22Rv1 (cell line): ENCODE results near the gene SAE1.

Source experiments
- H3K27ac ChIP-seq: fragments of 450-650 bp; 2 replicates; pipeline ENCODE4 v1.5.1; 2017
- CTCF ChIP-seq: fragments of 450-650 bp; IDR thresholded peaks from 2 replicates; pipeline ENCODE4 v1.5.1; 2017; ENCODE audit warnings: mild to moderate bottlenecking
- ZFX ChIP-seq: fragments of 450-650 bp; IDR thresholded peaks from 2 replicates; pipeline ENCODE4 v1.6.1; 2017; ENCODE audit warnings: antibody characterized with exemption, borderline replicate concordance

SAE1 gene

GRCh38 chr19:47107202-47107952 is 23.3 kb upstream of the SAE1 start:
- peak overlapping the region; percentile 100 for H3K27ac ChIP-seq
- TF ChIP-seq ZFX (no peak), CTCF (no peak)

- no peak for TF ChIP-seq ZFX
- TF ChIP-seq CTCF = no peak
- H3K27ac ChIP-seq = peak overlapping the region; percentile 100
Observed at GRCh38 chr19:47107953-47108746, 22.5 kb upstream of the SAE1 start.

GRCh38 chr19:47109177-47109540 is 21.5 kb upstream of the SAE1 start:
- TF ChIP-seq CTCF (no peak), ZFX (no peak)
- H3K27ac ChIP-seq = peak overlapping the region; percentile 100

- TF ChIP-seq ZFX (no peak), CTCF (no peak)
- peak overlapping the region; percentile 100 for H3K27ac ChIP-seq
Observed at GRCh38 chr19:47109541-47110375, 20.9 kb upstream of the SAE1 start.

- H3K27ac ChIP-seq = peak overlapping the region; percentile 100
- no peak for TF ChIP-seq ZFX
- TF ChIP-seq CTCF = no peak
Observed at GRCh38 chr19:47110521-47111005, 20.1 kb upstream of the SAE1 start.

- H3K27ac ChIP-seq = peak overlapping the region; percentile 100
- TF ChIP-seq ZFX (no peak), CTCF (no peak)
Observed at GRCh38 chr19:47111006-47111621, 19.5 kb upstream of the SAE1 start.
